Activated naive CD8-positive, alpha-beta T cell treated with anti-CD3 and anti-CD28 coated beads for 36 hours (primary cell): ENCODE measurements around the gene AKNA. TPM values are rescaled to one million over a fixed set of nuclear protein-coding genes. Genes with fewer than 3 reads are reported as not detected.

Source experiments
- DNase-seq: peaks from one replicate; pipeline ENCODE4 v3.0.0; 2021
- H3K27ac Mint-ChIP-seq: one replicate; pipeline ENCODE4 v1.8.0; 2022; ENCODE audit warnings: mild to moderate bottlenecking, moderate library complexity, mixed read lengths
- H3K27me3 Mint-ChIP-seq: one replicate; pipeline ENCODE4 v1.8.0; 2022; ENCODE audit warnings: mild to moderate bottlenecking, mixed read lengths
- H3K36me3 Mint-ChIP-seq: one replicate; pipeline ENCODE4 v1.8.0; 2021; ENCODE audit warnings: mild to moderate bottlenecking, mixed read lengths
- H3K4me1 Mint-ChIP-seq: one replicate; pipeline ENCODE4 v1.8.0; 2021; ENCODE audit warnings: mixed read lengths
- H3K4me3 Mint-ChIP-seq: one replicate; pipeline ENCODE4 v1.8.0; 2022; ENCODE audit warnings: mild to moderate bottlenecking, moderate library complexity, mixed read lengths
- H3K9me3 Mint-ChIP-seq: one replicate; pipeline ENCODE4 v1.8.0; 2022; ENCODE audit warnings: mixed read lengths
- total RNA-seq, 2 experiments: library from RNA; stranded (reverse); gene quantifications; one replicate each; pipeline ENCODE4 v1.2.3, GENCODE V29; 2021

Gene AKNA
- total RNA-seq, 2 experiments from 2014 or later, result 129 to 130 TPM

DNA sequence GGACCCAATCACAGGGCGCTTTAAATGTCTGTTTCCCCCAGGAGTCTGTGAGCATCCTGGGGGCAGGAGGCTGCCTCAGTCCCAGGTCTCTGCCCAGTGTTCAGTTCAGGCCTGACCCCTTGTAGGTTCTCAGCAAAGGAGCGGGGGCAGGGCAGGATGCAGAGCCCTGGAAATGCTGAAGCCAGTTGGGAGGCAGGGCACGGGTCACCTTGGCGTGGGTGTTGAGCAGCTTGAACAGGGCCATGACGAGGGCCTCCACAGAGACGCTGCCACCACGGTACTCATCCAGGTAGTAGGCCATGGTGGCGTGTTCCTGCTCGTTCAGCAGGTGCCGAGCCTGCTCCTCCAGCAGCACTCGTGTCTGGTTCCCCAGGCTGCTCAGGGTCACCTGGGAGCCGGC, 36.3 kb upstream of the AKNA start:
- Mint-ChIP-seq H3K4me3 (no peak overlapping the region), H3K36me3 (no peaks in the 10 kb centered on the region), H3K4me1 (no peaks in the 10 kb centered on the region), H3K27me3 (no peaks in the 10 kb centered on the region), H3K9me3 (no peaks in the 10 kb centered on the region), H3K27ac (no peak overlapping the region)
- no peak for DNase-seq

DNA sequence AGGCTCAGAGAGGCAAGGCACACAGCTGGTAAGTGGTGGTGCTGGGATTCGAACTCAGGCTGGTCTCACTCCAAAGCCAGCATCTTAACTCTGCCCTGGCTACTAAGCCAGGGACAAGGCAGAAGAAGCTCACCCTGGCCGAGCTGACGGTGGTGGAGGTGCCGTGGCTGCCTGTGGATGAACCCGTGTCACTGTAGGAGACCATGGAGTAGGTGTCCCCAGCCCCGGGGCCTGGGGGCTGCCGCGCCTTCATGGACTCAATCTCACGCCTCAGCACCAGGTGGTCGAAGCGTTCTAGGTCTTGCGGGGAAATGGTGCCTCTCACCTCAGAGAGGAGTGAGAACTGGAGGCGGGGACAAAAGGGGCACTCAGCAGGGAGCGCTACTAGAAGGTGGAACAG, 35.4 kb upstream of the AKNA start:
- H3K9me3 Mint-ChIP-seq, result no peaks in the 10 kb centered on the region
- no peaks in the 10 kb centered on the region for H3K27me3 Mint-ChIP-seq
- H3K36me3 Mint-ChIP-seq, result no peaks in the 10 kb centered on the region
- no peak overlapping the region for H3K27ac Mint-ChIP-seq
- H3K4me1 Mint-ChIP-seq, result no peaks in the 10 kb centered on the region
- H3K4me3 Mint-ChIP-seq, result no peak overlapping the region
- DNase-seq, result no peak

DNA sequence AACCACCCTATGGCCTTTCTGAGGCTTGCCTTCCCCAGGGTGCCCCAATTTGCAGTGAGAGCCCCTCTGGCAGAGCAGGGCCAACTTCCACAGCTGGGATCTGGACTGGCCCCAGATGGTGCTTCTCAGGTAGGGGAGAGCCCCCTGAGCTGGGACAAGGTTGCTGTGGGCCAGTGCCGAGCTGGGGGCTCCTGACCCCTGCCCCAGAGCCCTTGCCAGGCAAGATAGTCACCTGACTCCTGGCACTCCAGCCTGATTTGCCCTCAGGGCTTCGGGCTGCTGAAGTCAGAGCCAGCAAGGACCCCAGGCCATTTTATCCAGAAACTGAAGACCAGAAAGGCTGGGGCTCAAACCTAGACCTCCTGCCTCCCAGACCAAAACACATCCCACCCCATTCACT, 33.4 kb upstream of the AKNA start:
- Mint-ChIP-seq H3K4me3 (no peak overlapping the region), H3K27me3 (no peaks in the 10 kb centered on the region), H3K9me3 (no peaks in the 10 kb centered on the region), H3K36me3 (no peaks in the 10 kb centered on the region), H3K27ac (no peak overlapping the region), H3K4me1 (no peaks in the 10 kb centered on the region)
- DNase-seq, result no peak

DNA sequence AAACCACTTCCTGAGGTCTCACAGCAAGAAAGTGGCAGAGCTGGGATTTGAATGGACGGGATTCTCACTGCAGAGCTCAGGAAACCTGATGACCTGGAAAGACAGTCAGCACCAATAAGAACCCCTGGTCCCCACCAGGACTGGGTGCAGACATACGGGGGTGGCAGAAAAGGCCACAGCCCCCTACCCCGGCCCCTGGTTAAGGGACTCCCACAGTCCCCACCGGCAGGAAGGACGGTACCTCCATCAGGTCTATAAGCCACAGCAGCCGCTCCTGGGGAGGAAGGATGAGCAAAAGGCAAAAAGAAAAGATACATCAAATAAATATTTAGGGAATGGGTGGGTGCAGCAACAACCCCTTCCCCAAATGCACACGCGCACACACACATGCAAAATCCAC, 32.0 kb upstream of the AKNA start:
- no peaks in the 10 kb centered on the region for H3K4me1 Mint-ChIP-seq
- H3K27me3 Mint-ChIP-seq, result no peaks in the 10 kb centered on the region
- no peak for DNase-seq
- H3K4me3 Mint-ChIP-seq, result no peak overlapping the region
- H3K9me3 Mint-ChIP-seq, result no peaks in the 10 kb centered on the region
- H3K27ac Mint-ChIP-seq, result no peak overlapping the region
- no peaks in the 10 kb centered on the region for H3K36me3 Mint-ChIP-seq

DNA sequence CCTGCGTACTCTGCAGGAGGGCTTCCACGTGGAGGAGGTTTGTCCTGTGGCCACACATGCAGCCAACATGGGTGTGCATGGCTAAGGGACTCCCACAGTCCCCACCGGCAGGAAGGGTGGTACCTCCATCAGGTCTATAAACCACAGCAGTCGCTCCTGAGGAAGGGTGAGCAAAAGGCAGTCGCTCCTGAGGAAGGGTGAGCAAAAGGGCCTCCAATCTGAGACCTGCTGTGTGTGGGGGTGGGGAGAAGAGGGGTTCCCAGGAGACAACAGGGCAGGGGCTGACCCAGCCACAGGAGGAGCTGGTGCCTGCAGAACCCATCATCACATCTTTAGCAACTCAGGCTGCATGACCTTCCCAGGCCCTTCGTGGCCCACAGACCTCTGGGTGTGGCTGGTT, 30.3 kb upstream of the AKNA start:
- Mint-ChIP-seq H3K9me3 (no peaks in the 10 kb centered on the region), H3K4me1 (no peaks in the 10 kb centered on the region), H3K27ac (no peak overlapping the region), H3K36me3 (no peaks in the 10 kb centered on the region), H3K4me3 (no peak overlapping the region), H3K27me3 (no peaks in the 10 kb centered on the region)
- DNase-seq, result no peak

DNA sequence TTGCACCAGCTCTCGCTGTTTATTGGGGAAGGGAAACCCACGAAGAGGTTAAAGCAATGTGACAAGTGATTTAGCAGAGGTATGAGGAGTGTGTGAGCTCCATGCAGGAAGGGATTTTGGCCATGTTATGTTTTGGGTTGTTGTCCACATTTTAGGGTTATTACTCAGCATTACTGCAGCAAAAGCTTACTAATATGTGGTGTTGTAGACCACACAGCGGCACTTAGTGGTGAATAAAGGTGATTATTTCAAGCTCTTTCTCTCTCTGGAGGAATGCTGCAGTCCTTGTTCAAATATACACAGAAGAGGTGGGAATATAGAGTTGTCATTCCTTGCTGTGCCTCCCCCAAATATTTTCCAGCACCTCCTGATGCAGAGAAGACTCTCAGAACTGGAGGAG, 29.7 kb upstream of the AKNA start:
- H3K27ac Mint-ChIP-seq, result no peak overlapping the region
- no peaks in the 10 kb centered on the region for H3K4me1 Mint-ChIP-seq
- DNase-seq, result no peak
- H3K4me3 Mint-ChIP-seq, result no peak overlapping the region
- no peaks in the 10 kb centered on the region for H3K9me3 Mint-ChIP-seq
- no peaks in the 10 kb centered on the region for H3K27me3 Mint-ChIP-seq
- no peaks in the 10 kb centered on the region for H3K36me3 Mint-ChIP-seq

DNA sequence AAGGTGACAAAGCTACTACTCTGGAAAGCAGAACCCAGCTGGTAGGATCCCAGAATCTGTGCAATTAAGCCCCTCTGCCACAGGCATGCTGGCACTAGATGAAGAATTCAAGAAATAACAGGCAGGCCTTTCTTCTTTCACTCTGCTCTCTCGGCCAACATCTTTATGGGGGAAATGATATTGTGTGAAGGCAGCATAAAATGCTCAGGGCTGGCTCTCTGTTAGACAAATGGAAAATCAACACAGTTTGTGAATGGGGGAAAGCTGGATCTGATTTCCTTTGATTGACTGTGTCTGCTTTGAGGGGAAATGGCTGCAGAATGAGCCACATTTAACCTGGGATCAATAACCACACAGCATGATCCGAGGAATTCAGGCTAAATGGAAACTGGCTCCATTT, 29.1 kb upstream of the AKNA start:
- Mint-ChIP-seq H3K27ac (no peak overlapping the region), H3K27me3 (no peaks in the 10 kb centered on the region), H3K36me3 (no peaks in the 10 kb centered on the region), H3K9me3 (no peaks in the 10 kb centered on the region), H3K4me3 (no peak overlapping the region), H3K4me1 (no peaks in the 10 kb centered on the region)
- DNase-seq, result no peak

DNA sequence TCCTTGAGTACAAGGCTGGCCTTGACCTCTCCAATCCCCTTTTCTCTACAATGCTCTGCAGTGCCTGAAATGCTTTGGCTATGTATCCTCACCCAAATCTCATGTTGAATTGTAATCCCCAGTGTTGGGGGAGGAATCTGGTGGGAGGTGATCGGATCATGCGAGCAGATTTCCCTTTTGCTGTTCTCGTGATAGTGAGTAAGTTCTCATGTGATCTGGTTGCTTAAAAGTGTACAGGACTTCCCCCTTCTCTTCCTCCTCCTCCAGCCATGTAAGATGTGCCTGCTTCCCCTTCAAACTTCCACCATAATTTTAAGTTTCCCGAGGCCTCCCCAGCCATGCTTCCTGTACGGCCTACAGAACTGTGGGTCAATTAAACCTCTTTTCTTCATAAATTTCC, 28.5 kb upstream of the AKNA start:
- no peak for DNase-seq
- H3K27ac Mint-ChIP-seq, result no peak overlapping the region
- no peaks in the 10 kb centered on the region for H3K9me3 Mint-ChIP-seq
- H3K4me3 Mint-ChIP-seq, result no peak overlapping the region
- no peaks in the 10 kb centered on the region for H3K27me3 Mint-ChIP-seq
- no peaks in the 10 kb centered on the region for H3K4me1 Mint-ChIP-seq
- H3K36me3 Mint-ChIP-seq, result no peaks in the 10 kb centered on the region

DNA sequence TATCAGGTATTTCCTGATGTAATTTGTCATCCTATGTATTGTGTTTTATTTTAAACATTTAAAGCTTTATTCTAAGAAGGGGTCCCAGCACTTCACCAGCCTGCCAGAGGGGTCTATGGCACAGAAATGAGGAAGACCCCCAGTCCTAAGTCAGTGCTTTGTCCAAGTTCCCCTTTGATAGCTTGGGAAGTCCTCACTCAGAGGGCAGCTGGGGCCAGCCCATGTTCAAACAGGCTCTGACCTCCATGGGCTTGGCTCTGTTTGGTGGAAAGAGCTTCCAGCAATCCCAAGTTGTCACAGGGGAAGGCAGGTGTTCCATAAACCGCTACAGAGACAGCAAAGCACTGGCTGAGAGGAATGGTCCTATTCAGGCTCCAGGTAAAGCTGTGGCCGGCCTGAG, 26.6 kb upstream of the AKNA start:
- no peak overlapping the region for H3K4me3 Mint-ChIP-seq
- H3K36me3 Mint-ChIP-seq, result no peaks in the 10 kb centered on the region
- H3K9me3 Mint-ChIP-seq, result no peaks in the 10 kb centered on the region
- no peaks in the 10 kb centered on the region for H3K27me3 Mint-ChIP-seq
- no peak for DNase-seq
- H3K27ac Mint-ChIP-seq, result no peak overlapping the region
- H3K4me1 Mint-ChIP-seq, result no peaks in the 10 kb centered on the region

DNA sequence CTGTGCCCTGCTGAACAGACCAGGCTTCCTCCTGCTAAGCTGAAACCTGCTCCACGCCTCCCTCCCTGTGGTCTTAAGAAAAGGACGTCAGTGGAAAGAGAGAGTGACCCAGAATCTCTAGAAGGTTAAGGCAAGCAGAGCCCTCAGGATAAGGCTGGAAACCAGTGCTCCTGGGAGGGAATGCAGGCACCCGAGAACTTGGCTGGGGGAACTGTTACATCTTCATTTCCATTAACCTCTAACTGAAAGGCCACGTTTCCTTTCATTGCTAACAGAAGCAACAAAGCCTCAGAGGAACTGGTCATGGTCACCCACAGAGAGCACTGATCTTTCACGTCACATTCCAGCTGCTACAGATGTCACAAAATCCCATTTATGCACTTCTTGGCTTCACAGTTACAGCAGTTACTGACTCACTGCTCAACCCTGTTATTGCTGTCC, 26.1 kb upstream of the AKNA start:
- no peaks in the 10 kb centered on the region for H3K27me3 Mint-ChIP-seq
- H3K9me3 Mint-ChIP-seq, result no peaks in the 10 kb centered on the region
- no peaks in the 10 kb centered on the region for H3K4me1 Mint-ChIP-seq
- DNase-seq, result no peak
- H3K27ac Mint-ChIP-seq, result no peak overlapping the region
- no peaks in the 10 kb centered on the region for H3K36me3 Mint-ChIP-seq
- no peak overlapping the region for H3K4me3 Mint-ChIP-seq

DNA sequence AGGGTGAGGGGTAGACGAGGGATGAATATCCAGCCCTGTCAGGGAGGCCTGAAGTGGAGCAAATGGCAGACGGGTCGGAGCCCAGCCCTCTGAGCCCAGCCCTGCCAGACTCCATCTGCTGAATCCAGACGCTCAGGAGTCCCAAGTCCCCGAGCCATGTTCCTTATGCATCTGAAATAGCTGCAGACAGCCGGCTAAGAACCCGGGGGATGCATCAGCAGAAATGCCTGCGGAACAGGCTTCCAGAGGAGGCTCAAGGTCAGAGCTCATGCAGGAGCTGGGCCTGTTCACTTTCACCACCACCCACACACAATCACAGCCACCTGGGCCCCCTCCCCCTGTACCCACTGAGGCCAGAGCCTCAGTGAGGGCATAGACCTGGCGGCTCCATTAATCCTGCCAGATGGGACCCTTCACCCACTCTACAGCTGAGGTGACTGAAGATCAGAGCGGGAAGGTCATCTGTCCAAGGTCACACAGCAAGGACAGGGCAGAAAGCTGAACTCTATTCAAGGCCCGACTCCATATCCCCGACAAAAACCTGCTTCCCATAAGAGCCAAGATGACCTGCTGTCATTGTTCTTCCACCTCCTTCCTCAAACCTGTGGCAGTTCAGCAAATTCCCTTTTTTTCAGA, 24.4 kb upstream of the AKNA start:
- Mint-ChIP-seq H3K9me3 (no peaks in the 10 kb centered on the region), H3K4me3 (no peak overlapping the region), H3K27me3 (no peaks in the 10 kb centered on the region), H3K27ac (no peak overlapping the region), H3K4me1 (no peaks in the 10 kb centered on the region), H3K36me3 (no peaks in the 10 kb centered on the region)
- no peak for DNase-seq

DNA sequence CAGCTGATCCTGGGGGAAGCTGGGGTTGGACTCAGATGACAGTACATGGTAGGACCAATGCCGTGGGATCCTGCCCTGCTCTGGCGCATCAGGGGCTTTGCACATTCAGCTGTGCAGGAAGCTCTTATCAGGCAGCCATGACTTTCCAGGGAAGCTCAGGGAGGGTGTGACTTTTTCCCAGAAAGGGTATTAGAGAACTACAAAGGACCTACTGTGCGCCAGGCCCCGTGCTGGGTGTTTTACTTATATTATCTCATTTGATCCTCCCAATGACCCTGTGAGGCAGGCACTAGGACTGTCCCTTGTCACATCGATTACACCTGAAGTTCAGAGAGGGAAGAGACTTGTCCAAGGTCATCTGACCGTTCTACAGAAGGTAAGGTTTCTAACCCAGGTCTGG, 23.7 kb upstream of the AKNA start:
- Mint-ChIP-seq H3K4me3 (no peak overlapping the region), H3K27me3 (no peaks in the 10 kb centered on the region), H3K36me3 (no peaks in the 10 kb centered on the region), H3K27ac (no peak overlapping the region), H3K9me3 (no peaks in the 10 kb centered on the region), H3K4me1 (no peaks in the 10 kb centered on the region)
- no peak for DNase-seq

DNA sequence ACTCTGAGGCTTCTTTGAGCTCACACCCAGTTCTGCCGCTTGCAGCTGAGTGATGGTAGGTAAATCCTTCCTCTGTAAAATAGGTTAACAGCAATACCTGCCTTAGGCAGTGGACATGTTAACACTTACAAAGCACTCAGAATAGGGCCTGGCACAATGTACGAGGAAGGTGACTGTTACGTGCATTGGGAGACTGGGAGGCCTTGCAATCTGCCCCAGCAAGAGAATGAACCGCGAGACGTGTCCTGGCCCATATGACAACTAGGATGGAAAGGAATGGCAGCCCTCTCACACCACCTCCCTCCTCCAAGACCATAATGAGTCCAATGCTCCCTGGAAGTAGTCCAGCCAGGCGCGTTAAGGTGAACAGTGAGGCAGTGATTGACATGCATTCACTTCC, 23.1 kb upstream of the AKNA start:
- Mint-ChIP-seq H3K4me3 (no peak overlapping the region), H3K9me3 (no peaks in the 10 kb centered on the region), H3K36me3 (no peaks in the 10 kb centered on the region), H3K4me1 (no peaks in the 10 kb centered on the region), H3K27me3 (no peaks in the 10 kb centered on the region), H3K27ac (no peak overlapping the region)
- no peak for DNase-seq

DNA sequence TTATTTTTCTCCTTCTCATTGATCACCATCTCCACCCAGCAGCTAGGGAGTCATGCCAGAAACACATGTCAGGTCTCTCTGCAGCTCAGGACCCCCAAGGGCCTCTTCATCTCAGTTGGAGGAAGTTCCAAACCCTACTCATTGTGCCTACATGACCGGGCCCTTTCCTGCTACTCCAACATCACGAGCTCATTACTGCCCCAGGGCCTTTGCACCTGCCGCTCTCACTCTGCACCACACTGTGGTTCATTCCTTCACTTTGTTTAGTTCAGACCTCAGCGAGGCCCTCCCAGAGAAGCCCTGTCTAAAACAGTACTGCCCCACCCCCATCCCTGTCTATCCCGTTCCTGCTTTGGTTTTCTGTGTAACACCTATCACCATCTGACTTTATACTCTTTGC, 22.1 kb upstream of the AKNA start:
- Mint-ChIP-seq H3K4me1 (peaks cover 2% of the 10 kb centered on the region), H3K27ac (no peak overlapping the region), H3K4me3 (no peak overlapping the region), H3K36me3 (no peaks in the 10 kb centered on the region), H3K27me3 (no peaks in the 10 kb centered on the region), H3K9me3 (no peaks in the 10 kb centered on the region)
- DNase-seq, result no peak

DNA sequence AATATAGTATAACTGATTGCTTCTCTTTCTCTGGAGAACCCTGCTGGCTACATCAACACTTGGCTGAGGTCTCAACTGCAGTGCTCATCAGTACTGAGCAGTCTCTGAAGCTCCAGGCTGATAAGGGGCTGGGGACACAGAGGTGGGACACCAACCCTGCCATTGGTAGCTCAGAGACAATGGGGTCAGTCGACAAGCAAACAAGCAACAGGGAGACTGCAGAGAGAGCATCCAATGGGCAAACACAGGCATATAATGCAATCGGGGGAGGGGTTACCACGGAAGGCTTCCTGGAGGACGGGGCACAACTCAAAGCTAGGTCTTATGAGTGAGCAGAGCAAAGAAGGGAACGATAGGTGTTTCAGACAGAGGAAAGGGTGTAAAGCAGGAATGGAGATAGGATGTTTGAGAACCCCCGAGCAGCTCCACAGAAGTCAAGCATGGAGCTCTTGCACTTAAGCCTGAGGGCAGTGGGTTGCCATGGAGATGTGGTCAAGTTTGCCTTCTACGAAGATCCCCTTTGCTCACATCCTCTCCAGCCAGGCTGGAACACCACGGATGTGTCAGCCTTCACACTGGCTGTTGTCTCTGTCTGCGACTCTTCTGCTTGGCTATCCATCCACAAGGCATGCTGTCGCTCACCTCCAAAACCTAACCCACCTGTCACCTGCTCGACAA, 21.5 kb upstream of the AKNA start:
- H3K27me3 Mint-ChIP-seq, result no peaks in the 10 kb centered on the region
- H3K27ac Mint-ChIP-seq, result no peak overlapping the region
- no peaks in the 10 kb centered on the region for H3K9me3 Mint-ChIP-seq
- no peak overlapping the region for H3K4me3 Mint-ChIP-seq
- peaks cover 2% of the 10 kb centered on the region for H3K4me1 Mint-ChIP-seq
- no peaks in the 10 kb centered on the region for H3K36me3 Mint-ChIP-seq
- no peak for DNase-seq

DNA sequence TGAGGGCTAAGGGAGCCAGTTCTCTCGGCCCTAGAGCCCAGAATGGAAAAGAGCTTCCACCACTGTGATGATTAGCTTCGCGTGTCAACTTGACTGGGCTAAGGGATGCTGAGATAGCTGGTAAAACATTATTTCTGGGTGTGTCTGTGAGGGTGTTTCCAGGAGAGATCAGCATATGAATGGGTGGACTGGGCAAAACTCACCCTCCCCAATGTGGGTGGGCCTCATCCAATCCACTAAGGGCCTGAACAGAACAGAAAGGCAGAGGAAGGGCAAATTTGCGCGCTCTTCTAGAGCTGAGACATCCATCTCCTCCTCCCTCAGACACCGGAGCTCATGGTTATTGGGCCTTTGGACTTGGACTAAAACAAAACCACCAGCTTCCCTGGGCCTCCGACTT, 20.9 kb upstream of the AKNA start:
- Mint-ChIP-seq H3K9me3 (no peaks in the 10 kb centered on the region), H3K27ac (no peak overlapping the region), H3K36me3 (no peaks in the 10 kb centered on the region), H3K27me3 (no peaks in the 10 kb centered on the region), H3K4me1 (peaks cover 2% of the 10 kb centered on the region), H3K4me3 (no peak overlapping the region)
- DNase-seq, result no peak
